Stimulated activated CD4-positive, alpha-beta T cell treated with anti-CD3 and anti-CD28 coated beads, Interleukin-1b, Interleukin-23, amount 100 ng/mL, for 4 hours (primary cell): Measurements from ENCODE around the gene FBN3.

Source experiments
- DNase-seq, 2 donors: peaks; one replicate each; pipeline ENCODE4 v3.0.0-alpha.2; 2020; ENCODE audit warnings: low read depth in 2 of 2

The FBN3 gene

GRCh38 chr19:8020681-8021080, 128.7 kb downstream of the FBN3 start:
- DNase-seq = no peak

- DNase-seq = no peak
Observed at GRCh38 chr19:8017808-8018207, 131.6 kb downstream of the FBN3 start.
